Gastrocnemius medialis (tissue), 4 donors: ENCODE results near the gene ZNF783. TPM values are rescaled to one million over a fixed set of nuclear protein-coding genes. Genes with fewer than 3 reads are reported as not detected.
A peak's percentile ranks its signal among the peaks of the same experiment; 100 is the strongest.

Experiments used
- ATAC-seq, 2 donors: fragments of 150-250 bp; one replicate each; pipeline ENCODE4 v1.9.1; 2016
- DNase-seq, 2 donors: peaks; one replicate each; pipeline ENCODE4 v3.0.0-alpha.2; 2019
- H3K27ac ChIP-seq, 4 donors: fragments of 200-600 bp; sonication (generic); 1 replicate in 1 of 4; 2 replicates in 3 of 4; pipeline ENCODE4 v1.5.1; 2016 to 2018; ENCODE audit warnings: mild to moderate bottlenecking in 2 of 4, moderate library complexity in 1 of 4
- H3K27me3 ChIP-seq, 3 donors: fragments of 200-600 bp; sonication (generic) in 2 of 3; 1 replicate in 1 of 3; 2 replicates in 2 of 3; pipeline versions ENCODE4 v1.5.1 to v1.6.0; 2016 to 2019; ENCODE audit warnings: mild to moderate bottlenecking in 1 of 3, moderate library complexity in 1 of 3
- H3K36me3 ChIP-seq, 2 donors: fragments of 200-600 bp; sonication (generic) in 1 of 2; one replicate each; pipeline ENCODE4 v1.5.1; 2017 to 2018
- H3K4me1 ChIP-seq, 2 donors: fragments of 200-600 bp; sonication (generic) in 1 of 2; one replicate each; pipeline ENCODE4 v1.5.1; 2016 to 2017; ENCODE audit warnings: mild to moderate bottlenecking in 2 of 2
- H3K4me3 ChIP-seq, 4 donors: fragments of 200-600 bp; sonication (generic) in 3 of 4; 1 replicate in 1 of 4; 2 replicates in 3 of 4; pipeline ENCODE4 v1.5.1; 2016 to 2019; ENCODE audit warnings: mild to moderate bottlenecking in 2 of 4
- H3K9me3 ChIP-seq, 3 donors: fragments of 200-600 bp; sonication (generic) in 2 of 3; 1 replicate in 1 of 3; 2 replicates in 2 of 3; pipeline ENCODE4 v1.5.1; 2016 to 2019
- CTCF ChIP-seq, 5 experiments: fragments of 450-650 bp in 3 of 5; fragments of 200-600 bp in 2 of 5; sonication (generic) in 2 of 5; IDR thresholded peaks in 4 of 5; conservative IDR thresholded peaks in 1 of 5; 1 replicate in 4 of 5; 2 replicates in 1 of 5; pipeline ENCODE4 v1.5.1; 2016 to 2019; ENCODE audit warnings: antibody characterized with exemption in 5 of 5, mild to moderate bottlenecking in 3 of 5, moderate library complexity in 3 of 5
- POLR2A ChIP-seq, 2 donors: fragments of 450-650 bp; IDR thresholded peaks; one replicate each; pipeline ENCODE4 v1.6.1; 2017; ENCODE audit warnings: antibody characterized with exemption in 2 of 2, mild to moderate bottlenecking in 2 of 2, moderate library complexity in 2 of 2
- in situ Hi-C, 4 donors: fragments of 200-750 bp; cut with MboI; loops; one replicate each; pipeline versions ENCODE4 v1.15.0 to v1.8.0; 2017; ENCODE audit warnings: low sequenced_read_pairs in 4 of 4
- intact Hi-C: fragments of 100-400 bp; cut with DNase I; formaldehyde crosslinking; loops from one replicate; pipeline ENCODE4 v1.15.1; 2023; ENCODE audit warnings: low total_unique reads
- total RNA-seq, 4 donors: library from RNA; depleted of rRNA; stranded (reverse); fragments of >200 nt; gene quantifications; one replicate each; pipeline versions ENCODE4 v1.1.0 to v1.2.3, GENCODE V29; 2016

The ZNF783 gene
- total RNA-seq, 4 donors from 2014 or later: 3.4 to 7.1 (median 5.5) TPM

- intact Hi-C loops: loop anchor here (1.0 to 10.0 kb wide), 4 partner anchors 23 to 340 kb away; partner anchors contain the start of genes ZNF212, ZNF282 and ZNF783
- Histone ChIP-seq H3K27me3 (no peaks in the 10 kb centered on the region), H3K27ac (peak overlapping the region; percentile 77 to 89 (median 84)), H3K4me3 (peak overlapping the region; percentile 68 to 86 (median 78)), H3K36me3 (peaks cover 0 to 18% of the 10 kb centered on the region in 2 donors), H3K9me3 (no peaks in the 10 kb centered on the region), H3K4me1 (peaks cover 6 to 11% of the 10 kb centered on the region in 2 donors)
- ATAC-seq (peak; percentile 97), DNase-seq (peak; percentile 95 to 97)
- TF ChIP-seq CTCF (IDR thresholded peaks at IDR 0.05 in 4 of 5, conservative IDR thresholded peaks at IDR 0.05 in 1 of 5) (no peak), POLR2A (IDR thresholded peaks at IDR 0.05) (peak; percentile 60 to 65)
- in situ Hi-C loops: no loop called here
Observed at GRCh38 chr7:149284850-149285585, 23.0 kb downstream of the ZNF783 start.

GRCh38 chr7:149285603-149286002 is 23.6 kb downstream of the ZNF783 start:
- no peak for TF ChIP-seq CTCF (IDR thresholded peaks at IDR 0.05 in 4 of 5, conservative IDR thresholded peaks at IDR 0.05 in 1 of 5)
- no peak for TF ChIP-seq POLR2A (IDR thresholded peaks at IDR 0.05)
- Histone ChIP-seq H3K27me3 (no peaks in the 10 kb centered on the region), H3K9me3 (no peaks in the 10 kb centered on the region), H3K27ac (peak overlapping the region; percentile 77 to 89 (median 84)), H3K4me3 (peak overlapping the region; percentile 68 to 86 (median 78)), H3K4me1 (peaks cover 6 to 11% of the 10 kb centered on the region in 2 donors), H3K36me3 (peaks cover 0 to 18% of the 10 kb centered on the region in 2 donors)
- in situ Hi-C loops: no loop called here
- ATAC-seq (peak; percentile 27 to 33), DNase-seq (no peak)
- intact Hi-C loops: loop anchor here (1.0 to 10.0 kb wide), 4 partner anchors 23 to 339 kb away; partner anchors contain the start of genes ZNF212, ZNF282 and ZNF783

- no peak for ATAC-seq
- peaks cover 6 to 11% of the 10 kb centered on the region in 2 donors for H3K4me1 ChIP-seq
- no peak for DNase-seq
- TF ChIP-seq CTCF (IDR thresholded peaks at IDR 0.05 in 4 of 5, conservative IDR thresholded peaks at IDR 0.05 in 1 of 5): no peak
- TF ChIP-seq POLR2A (IDR thresholded peaks at IDR 0.05): no peak
- in situ Hi-C loops: no loop called here
- no peak overlapping the region for H3K4me3 ChIP-seq
- no peaks in the 10 kb centered on the region for H3K27me3 ChIP-seq
- no peaks in the 10 kb centered on the region for H3K9me3 ChIP-seq
- intact Hi-C loops: loop anchor here (10.0 kb wide), 1 partner anchor 338 kb away; no protein-coding TSS in a partner anchor
- H3K27ac ChIP-seq: no peak overlapping the region
- H3K36me3 ChIP-seq: peaks cover 0 to 18% of the 10 kb centered on the region in 2 donors
Observed at GRCh38 chr7:149286811-149287400, 24.9 kb downstream of the ZNF783 start.

- Histone ChIP-seq H3K36me3 (peaks cover 0 to 15% of the 10 kb centered on the region in 2 donors), H3K4me1 (peaks cover 6 to 11% of the 10 kb centered on the region in 2 donors), H3K27ac (no peak overlapping the region), H3K4me3 (no peak overlapping the region), H3K27me3 (no peaks in the 10 kb centered on the region), H3K9me3 (no peaks in the 10 kb centered on the region)
- ATAC-seq (no peak), DNase-seq (no peak)
- TF ChIP-seq POLR2A (IDR thresholded peaks at IDR 0.05): no peak
- no peak for TF ChIP-seq CTCF (IDR thresholded peaks at IDR 0.05 in 4 of 5, conservative IDR thresholded peaks at IDR 0.05 in 1 of 5)
- in situ Hi-C loops (no loop called here), intact Hi-C loops (loop anchor here (10.0 kb wide), 1 partner anchor 337 kb away; no protein-coding TSS in a partner anchor)
Observed at GRCh38 chr7:149287622-149288021, 25.6 kb downstream of the ZNF783 start.
